ENCODE measurements around the gene ERF. TPM values are rescaled to one million over a fixed set of nuclear protein-coding genes. Genes with fewer than 3 reads are reported as not detected.
"Not testable (repeated sequence)": the region's sequence is repeated elsewhere in the genome, so short reads cannot be mapped to it uniquely, and the experiment has no call there.

ERF gene
- total RNA-seq, 1 experiment from 2014 or later, result 79.1 TPM

GRCh38 chr19:42266105-42266504, 11.2 kb upstream of the ERF start:
- CTCF ChIA-PET; intact Hi-C loops (cut with micrococcal nuclease; ENCODE audit: unreplicated experiment); BruUV-seq (replicated peaks); DNase-seq; H3K27ac ChIP-seq; H3K27me3 ChIP-seq (ENCODE audit: insufficient read depth, low read depth); H3K9me3 ChIP-seq (ENCODE audit: insufficient read depth, low read depth); H4K20me1 ChIP-seq (ENCODE audit: insufficient read depth); H3K9me2 ChIP-seq (ENCODE audit: insufficient read depth); H3K36me3 ChIP-seq (ENCODE audit: low read depth); H3K4me3 ChIP-seq; H2AFZ ChIP-seq; H3K4me2 ChIP-seq; H3F3A ChIP-seq (ENCODE audit: insufficient read depth, low read depth): not testable (repeated sequence)
- Histone ChIP-seq H3K4me1 (replicated peaks; ENCODE audit: insufficient read depth) (peaks cover 20% of the 10 kb centered on the region), H3K79me2 (ENCODE audit: low read depth) (peaks cover 14% of the 10 kb centered on the region)
- POLR2A ChIA-PET (ENCODE audit: unreplicated experiment), result interaction anchor here (0.5 to 0.9 kb wide), 2 partner anchors 11 to 23 kb away, joined by 4 to 7 read pairs; no protein-coding TSS in a partner anchor

GRCh38 chr19:42261763-42262162, 6.8 kb upstream of the ERF start:
- H3K79me2 ChIP-seq (ENCODE audit: low read depth), result no peaks in the 10 kb centered on the region
- H3K9me3 ChIP-seq (ENCODE audit: insufficient read depth, low read depth), result no peaks in the 10 kb centered on the region
- intact Hi-C loops (cut with micrococcal nuclease; ENCODE audit: unreplicated experiment), result no loop called here
- no peak overlapping the region for H2AFZ ChIP-seq
- peaks cover 6% of the 10 kb centered on the region; the same call in 1 of the 2 replicates for H3K4me1 ChIP-seq (replicated peaks; ENCODE audit: insufficient read depth)
- no peaks in the 10 kb centered on the region for H3K9me2 ChIP-seq (ENCODE audit: insufficient read depth)
- H3K4me2 ChIP-seq, result no peak overlapping the region
- H3K27me3 ChIP-seq (ENCODE audit: insufficient read depth, low read depth), result no peaks in the 10 kb centered on the region
- H4K20me1 ChIP-seq (ENCODE audit: insufficient read depth), result no peaks in the 10 kb centered on the region
- H3K27ac ChIP-seq, result no peak overlapping the region
- peaks cover 13% of the 10 kb centered on the region for H3F3A ChIP-seq (ENCODE audit: insufficient read depth, low read depth)
- BruUV-seq (replicated peaks), result no TSS peak
- POLR2A ChIA-PET (ENCODE audit: unreplicated experiment), result no interaction called here
- no peak for TF ChIP-seq EZH2 (IDR thresholded peaks at IDR 0.05; ENCODE audit: low read depth)
- TF ChIP-seq, protein P1, sequence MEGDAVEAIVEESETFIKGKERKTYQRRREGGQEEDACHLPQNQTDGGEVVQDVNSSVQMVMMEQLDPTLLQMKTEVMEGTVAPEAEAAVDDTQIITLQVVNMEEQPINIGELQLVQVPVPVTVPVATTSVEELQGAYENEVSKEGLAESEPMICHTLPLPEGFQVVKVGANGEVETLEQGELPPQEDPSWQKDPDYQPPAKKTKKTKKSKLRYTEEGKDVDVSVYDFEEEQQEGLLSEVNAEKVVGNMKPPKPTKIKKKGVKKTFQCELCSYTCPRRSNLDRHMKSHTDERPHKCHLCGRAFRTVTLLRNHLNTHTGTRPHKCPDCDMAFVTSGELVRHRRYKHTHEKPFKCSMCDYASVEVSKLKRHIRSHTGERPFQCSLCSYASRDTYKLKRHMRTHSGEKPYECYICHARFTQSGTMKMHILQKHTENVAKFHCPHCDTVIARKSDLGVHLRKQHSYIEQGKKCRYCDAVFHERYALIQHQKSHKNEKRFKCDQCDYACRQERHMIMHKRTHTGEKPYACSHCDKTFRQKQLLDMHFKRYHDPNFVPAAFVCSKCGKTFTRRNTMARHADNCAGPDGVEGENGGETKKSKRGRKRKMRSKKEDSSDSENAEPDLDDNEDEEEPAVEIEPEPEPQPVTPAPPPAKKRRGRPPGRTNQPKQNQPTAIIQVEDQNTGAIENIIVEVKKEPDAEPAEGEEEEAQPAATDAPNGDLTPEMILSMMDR (conservative IDR thresholded peaks at IDR 0.05), result no peak
- DNase-seq, result no peak
- no peaks in the 10 kb centered on the region for H3K36me3 ChIP-seq (ENCODE audit: low read depth)
- CTCF ChIA-PET, result no interaction called here
- H3K4me3 ChIP-seq, result no peak overlapping the region

DNA sequence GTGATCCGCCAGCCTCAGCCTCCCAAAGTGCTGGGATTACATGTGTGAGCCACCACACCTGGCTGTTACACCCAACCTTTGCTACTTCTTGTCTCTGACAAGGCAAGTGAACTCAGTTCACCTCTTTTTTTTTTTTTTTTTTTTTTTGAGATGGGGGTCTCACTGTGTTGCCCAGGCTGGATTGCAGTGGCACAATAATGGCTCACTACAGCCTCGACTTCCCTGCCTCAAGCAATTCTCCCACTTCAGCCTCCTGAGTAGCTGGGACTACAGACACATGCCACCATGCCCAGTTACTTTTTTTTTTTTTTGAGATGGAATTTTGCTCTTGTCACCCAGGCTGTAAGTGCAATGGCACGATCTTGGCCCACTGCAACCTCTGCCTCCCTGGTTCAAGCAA, 2.9 kb upstream of the ERF start:
- BruUV-seq (replicated peaks); H3K9me2 ChIP-seq (ENCODE audit: insufficient read depth); H3K27me3 ChIP-seq (ENCODE audit: insufficient read depth, low read depth); H3K36me3 ChIP-seq (ENCODE audit: low read depth); H4K20me1 ChIP-seq (ENCODE audit: insufficient read depth); H3K4me3 ChIP-seq; DNase-seq; intact Hi-C loops (cut with micrococcal nuclease; ENCODE audit: unreplicated experiment); H3K4me2 ChIP-seq; H3K4me1 ChIP-seq (replicated peaks; ENCODE audit: insufficient read depth); H2AFZ ChIP-seq; H3K27ac ChIP-seq; H3K9me3 ChIP-seq (ENCODE audit: insufficient read depth, low read depth): not testable (repeated sequence)
- ChIA-PET POLR2A (ENCODE audit: unreplicated experiment) (interaction anchor here (0.6 kb wide), 1 partner anchor 182 kb away, joined by 4 read pairs; no protein-coding TSS in a partner anchor), CTCF (interaction anchor here (0.7 kb wide), 1 partner anchor 310 kb away, joined by 10 read pairs; no protein-coding TSS in a partner anchor)
- peaks cover 18% of the 10 kb centered on the region for H3F3A ChIP-seq (ENCODE audit: insufficient read depth, low read depth)
- peaks cover 17% of the 10 kb centered on the region for H3K79me2 ChIP-seq (ENCODE audit: low read depth)

DNA sequence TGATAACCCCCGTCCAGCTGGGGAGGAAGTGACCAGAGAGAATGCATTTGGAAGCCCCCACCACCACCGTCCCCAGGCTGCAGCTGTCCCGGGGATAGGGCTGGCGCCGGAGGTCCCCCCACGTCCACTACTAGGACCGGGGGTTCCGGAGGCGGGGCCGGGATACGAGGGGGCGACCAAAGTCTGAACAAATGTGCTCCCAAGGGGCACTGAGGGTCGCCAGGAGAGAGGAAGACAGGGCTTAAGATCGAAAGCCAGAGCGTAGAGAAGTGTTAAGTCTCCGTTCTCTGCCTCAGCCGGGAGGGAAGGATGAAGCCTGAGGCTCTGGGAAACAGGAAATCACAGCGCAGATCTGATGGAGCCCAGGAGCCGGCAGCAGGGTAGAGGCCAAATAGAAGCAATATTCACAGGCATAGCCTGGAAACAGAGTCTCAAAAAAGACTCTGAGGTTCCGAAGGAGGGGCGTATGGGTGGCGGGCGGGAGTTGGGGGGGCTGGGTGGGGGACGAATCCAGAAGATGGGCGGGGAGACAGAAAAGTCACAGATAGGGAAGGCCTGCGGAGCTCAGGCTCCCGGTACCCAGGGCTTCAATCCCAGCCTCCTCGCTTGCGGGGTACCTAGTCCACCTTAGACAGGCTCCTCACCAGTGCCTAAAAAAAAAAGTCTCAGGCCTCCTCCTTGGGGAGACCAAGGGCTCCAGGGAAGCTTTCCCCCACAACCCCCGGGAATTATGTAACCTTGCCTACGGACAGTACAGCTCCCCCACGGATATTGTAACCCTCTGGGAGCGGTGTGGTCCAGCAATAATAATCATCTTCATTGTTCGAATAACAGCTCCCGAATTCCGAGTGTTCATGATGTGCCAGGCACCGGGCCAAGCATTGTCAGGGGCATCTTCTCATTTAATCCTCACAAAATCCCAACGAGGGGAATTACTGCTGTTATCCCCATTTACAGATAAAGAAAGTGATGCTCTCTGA, 1.1 kb upstream of the ERF start:
- Histone ChIP-seq H3K9me2 (ENCODE audit: insufficient read depth) (no peaks in the 10 kb centered on the region), H3F3A (ENCODE audit: insufficient read depth, low read depth) (peaks cover 18% of the 10 kb centered on the region), H3K4me3 (peak overlapping the region; percentile 98), H3K27me3 (ENCODE audit: insufficient read depth, low read depth) (no peaks in the 10 kb centered on the region), H3K4me1 (replicated peaks; ENCODE audit: insufficient read depth) (peaks cover 13% of the 10 kb centered on the region), H3K36me3 (ENCODE audit: low read depth) (no peaks in the 10 kb centered on the region), H3K27ac (no peak overlapping the region), H4K20me1 (ENCODE audit: insufficient read depth) (no peaks in the 10 kb centered on the region), H3K4me2 (peak overlapping the region; percentile 95), H3K9me3 (ENCODE audit: insufficient read depth, low read depth) (no peaks in the 10 kb centered on the region), H3K79me2 (ENCODE audit: low read depth) (peaks cover 31% of the 10 kb centered on the region), H2AFZ (peak overlapping the region; percentile 87)
- BruUV-seq (replicated peaks), result TSS peak; percentile 47
- DNase-seq, result peak in 1 of 2 experiments; percentile 41
- TF ChIP-seq, protein P1 (conservative IDR thresholded peaks at IDR 0.05), result no peak
- no peak for TF ChIP-seq EZH2 (IDR thresholded peaks at IDR 0.05; ENCODE audit: low read depth)
- intact Hi-C loops (cut with micrococcal nuclease; ENCODE audit: unreplicated experiment), result loop anchor here (1.0 kb wide), 1 partner anchor 12 kb away; no protein-coding TSS in a partner anchor
- POLR2A ChIA-PET (ENCODE audit: unreplicated experiment), result interaction anchor here (0.7 kb wide), 1 partner anchor 13 kb away, joined by 7 read pairs; no protein-coding TSS in a partner anchor
- CTCF ChIA-PET, result interaction anchor here (0.7 to 1.0 kb wide), 2 partner anchors 24 to 1565 kb away, joined by 3 to 5 read pairs; no protein-coding TSS in a partner anchor

Measured in PC-9 (cell line).